ENCODE measurements around the gene SNAP23. TPM values are rescaled to one million over a fixed set of nuclear protein-coding genes. Genes with fewer than 3 reads are reported as not detected.

SNAP23 gene
- total RNA-seq, 1 donor from 2014 or later = 54.8 TPM

- no peaks in the 10 kb centered on the region for H3K9me3 Mint-ChIP-seq
- H3K4me3 Mint-ChIP-seq = peak overlapping the region; percentile 72
- no peak for DNase-seq (ENCODE audit: low read depth, low spot score)
- TF ChIP-seq, protein P1, sequence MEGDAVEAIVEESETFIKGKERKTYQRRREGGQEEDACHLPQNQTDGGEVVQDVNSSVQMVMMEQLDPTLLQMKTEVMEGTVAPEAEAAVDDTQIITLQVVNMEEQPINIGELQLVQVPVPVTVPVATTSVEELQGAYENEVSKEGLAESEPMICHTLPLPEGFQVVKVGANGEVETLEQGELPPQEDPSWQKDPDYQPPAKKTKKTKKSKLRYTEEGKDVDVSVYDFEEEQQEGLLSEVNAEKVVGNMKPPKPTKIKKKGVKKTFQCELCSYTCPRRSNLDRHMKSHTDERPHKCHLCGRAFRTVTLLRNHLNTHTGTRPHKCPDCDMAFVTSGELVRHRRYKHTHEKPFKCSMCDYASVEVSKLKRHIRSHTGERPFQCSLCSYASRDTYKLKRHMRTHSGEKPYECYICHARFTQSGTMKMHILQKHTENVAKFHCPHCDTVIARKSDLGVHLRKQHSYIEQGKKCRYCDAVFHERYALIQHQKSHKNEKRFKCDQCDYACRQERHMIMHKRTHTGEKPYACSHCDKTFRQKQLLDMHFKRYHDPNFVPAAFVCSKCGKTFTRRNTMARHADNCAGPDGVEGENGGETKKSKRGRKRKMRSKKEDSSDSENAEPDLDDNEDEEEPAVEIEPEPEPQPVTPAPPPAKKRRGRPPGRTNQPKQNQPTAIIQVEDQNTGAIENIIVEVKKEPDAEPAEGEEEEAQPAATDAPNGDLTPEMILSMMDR (conservative IDR thresholded peaks at IDR 0.05) = no peak
- H3K36me3 Mint-ChIP-seq (ENCODE audit: low read depth) = no peaks in the 10 kb centered on the region
- H3K27me3 Mint-ChIP-seq (ENCODE audit: low read depth) = no peaks in the 10 kb centered on the region
- no peak overlapping the region for H3K27ac Mint-ChIP-seq (ENCODE audit: unreplicated experiment)
- H3K4me1 Mint-ChIP-seq = peaks cover 39% of the 10 kb centered on the region
These were observed 3.0 kb downstream of the SNAP23 start for GRCh38 chr15:42498212-42499068.

GRCh38 chr15:42499858-42500609, 4.6 kb downstream of the SNAP23 start:
- DNase-seq (ENCODE audit: low read depth, low spot score) = no peak
- Mint-ChIP-seq H3K27ac (ENCODE audit: unreplicated experiment) (no peak overlapping the region), H3K9me3 (no peaks in the 10 kb centered on the region), H3K4me1 (peaks cover 34% of the 10 kb centered on the region), H3K36me3 (ENCODE audit: low read depth) (no peaks in the 10 kb centered on the region), H3K27me3 (ENCODE audit: low read depth) (no peaks in the 10 kb centered on the region), H3K4me3 (no peak overlapping the region)
- TF ChIP-seq, protein P1 (conservative IDR thresholded peaks at IDR 0.05) = no peak

- H3K4me1 Mint-ChIP-seq = peaks cover 15% of the 10 kb centered on the region
- no peak overlapping the region for H3K27ac Mint-ChIP-seq (ENCODE audit: unreplicated experiment)
- no peaks in the 10 kb centered on the region for H3K9me3 Mint-ChIP-seq
- no peak for DNase-seq (ENCODE audit: low read depth, low spot score)
- H3K36me3 Mint-ChIP-seq (ENCODE audit: low read depth) = no peaks in the 10 kb centered on the region
- H3K4me3 Mint-ChIP-seq = no peak overlapping the region
- TF ChIP-seq, protein P1 (conservative IDR thresholded peaks at IDR 0.05) = no peak
- no peaks in the 10 kb centered on the region for H3K27me3 Mint-ChIP-seq (ENCODE audit: low read depth)
These were observed 7.0 kb downstream of the SNAP23 start for GRCh38 chr15:42502477-42502876.

DNA sequence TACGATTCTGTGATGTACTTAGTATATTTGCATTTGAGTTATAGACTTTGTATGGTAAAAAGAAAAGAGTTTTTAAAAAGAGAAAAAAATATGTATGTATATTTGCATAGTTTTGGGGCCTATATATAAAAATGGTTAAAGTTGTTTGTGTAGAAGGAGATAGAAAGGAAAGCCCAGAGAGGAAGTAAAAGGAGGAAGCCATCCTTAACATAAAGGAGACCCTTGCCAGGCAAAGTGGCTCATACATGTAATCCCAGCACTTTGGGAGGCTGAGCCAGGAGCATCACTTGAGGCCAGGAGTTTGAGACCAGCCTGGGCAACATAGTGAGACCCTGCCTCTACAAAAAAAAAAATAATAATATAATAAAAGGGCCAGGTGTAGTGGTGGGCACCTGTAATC, 8.4 kb downstream of the SNAP23 start:
- Mint-ChIP-seq H3K4me1 (peaks cover 7% of the 10 kb centered on the region), H3K27me3 (ENCODE audit: low read depth) (no peaks in the 10 kb centered on the region), H3K4me3 (no peak overlapping the region), H3K27ac (ENCODE audit: unreplicated experiment) (no peak overlapping the region), H3K36me3 (ENCODE audit: low read depth) (no peaks in the 10 kb centered on the region), H3K9me3 (no peaks in the 10 kb centered on the region)
- DNase-seq (ENCODE audit: low read depth, low spot score) = no peak
- TF ChIP-seq, protein P1 (conservative IDR thresholded peaks at IDR 0.05) = no peak

GRCh38 chr15:42504631-42505030, 9.2 kb downstream of the SNAP23 start:
- TF ChIP-seq, protein P1 (conservative IDR thresholded peaks at IDR 0.05) = no peak

More at GRCh38 chr15:42504631-42505030, 9.2 kb downstream of the SNAP23 start:
- Mint-ChIP-seq H3K4me1 (peaks cover 7% of the 10 kb centered on the region), H3K4me3 (no peak overlapping the region), H3K36me3 (ENCODE audit: low read depth) (no peaks in the 10 kb centered on the region), H3K9me3 (no peaks in the 10 kb centered on the region), H3K27ac (ENCODE audit: unreplicated experiment) (no peak overlapping the region), H3K27me3 (ENCODE audit: low read depth) (no peaks in the 10 kb centered on the region)
- DNase-seq (ENCODE audit: low read depth, low spot score) = no peak
